Natural killer cell treated with Interleukin-12 subunit alpha and Interleukin-12 subunit beta and Interleukin-15 and Interleukin-18, amount 100 ng/mL, for 72 hours (primary cell): ENCODE results near the gene IRS2. TPM values are rescaled to one million over a fixed set of nuclear protein-coding genes. Genes with fewer than 3 reads are reported as not detected.

Source experiments
- ATAC-seq, 2 donors: fragments of 150-1000 bp; cut with Tn5 transposase in 1 of 2; sonication (Bioruptor Pico), chemical (Tn5 transposase) in 1 of 2; 2 replicates each; pipeline ENCODE4 v1.10.0; 2021
- DNase-seq: peaks from one replicate; pipeline ENCODE4 v3.0.0; 2022; ENCODE audit warnings: low spot score
- H3K27ac Mint-ChIP-seq, 2 donors: 1 replicate in 1 of 2; 2 replicates in 1 of 2; pipeline ENCODE4 v1.8.0; 2022; ENCODE audit warnings: mixed read lengths in 2 of 2, mild to moderate bottlenecking in 1 of 2, moderate library complexity in 1 of 2
- H3K27me3 Mint-ChIP-seq, 2 donors: 1 replicate in 1 of 2; 2 replicates in 1 of 2; pipeline ENCODE4 v1.8.0; 2022; ENCODE audit warnings: mixed read lengths in 2 of 2
- H3K36me3 Mint-ChIP-seq: one replicate; pipeline ENCODE4 v1.8.0; 2022; ENCODE audit warnings: mixed read lengths
- H3K4me1 Mint-ChIP-seq, 2 donors: 1 replicate in 1 of 2; 2 replicates in 1 of 2; pipeline ENCODE4 v1.8.0; 2022; ENCODE audit warnings: low read depth in 2 of 2, mixed read lengths in 2 of 2, mild to moderate bottlenecking in 1 of 2
- H3K4me3 Mint-ChIP-seq: one replicate; pipeline ENCODE4 v1.8.0; 2022; ENCODE audit warnings: mixed read lengths
- H3K9me3 Mint-ChIP-seq: 2 replicates; pipeline ENCODE4 v1.8.0; 2022; ENCODE audit warnings: mixed read lengths
- total RNA-seq, 2 donors: library from RNA; stranded (reverse); gene quantifications; one replicate each; pipeline ENCODE4 v1.2.3, GENCODE V29; 2022

The IRS2 gene
- total RNA-seq, 2 donors from 2014 or later, result 0.95 to 1.1 TPM

DNA sequence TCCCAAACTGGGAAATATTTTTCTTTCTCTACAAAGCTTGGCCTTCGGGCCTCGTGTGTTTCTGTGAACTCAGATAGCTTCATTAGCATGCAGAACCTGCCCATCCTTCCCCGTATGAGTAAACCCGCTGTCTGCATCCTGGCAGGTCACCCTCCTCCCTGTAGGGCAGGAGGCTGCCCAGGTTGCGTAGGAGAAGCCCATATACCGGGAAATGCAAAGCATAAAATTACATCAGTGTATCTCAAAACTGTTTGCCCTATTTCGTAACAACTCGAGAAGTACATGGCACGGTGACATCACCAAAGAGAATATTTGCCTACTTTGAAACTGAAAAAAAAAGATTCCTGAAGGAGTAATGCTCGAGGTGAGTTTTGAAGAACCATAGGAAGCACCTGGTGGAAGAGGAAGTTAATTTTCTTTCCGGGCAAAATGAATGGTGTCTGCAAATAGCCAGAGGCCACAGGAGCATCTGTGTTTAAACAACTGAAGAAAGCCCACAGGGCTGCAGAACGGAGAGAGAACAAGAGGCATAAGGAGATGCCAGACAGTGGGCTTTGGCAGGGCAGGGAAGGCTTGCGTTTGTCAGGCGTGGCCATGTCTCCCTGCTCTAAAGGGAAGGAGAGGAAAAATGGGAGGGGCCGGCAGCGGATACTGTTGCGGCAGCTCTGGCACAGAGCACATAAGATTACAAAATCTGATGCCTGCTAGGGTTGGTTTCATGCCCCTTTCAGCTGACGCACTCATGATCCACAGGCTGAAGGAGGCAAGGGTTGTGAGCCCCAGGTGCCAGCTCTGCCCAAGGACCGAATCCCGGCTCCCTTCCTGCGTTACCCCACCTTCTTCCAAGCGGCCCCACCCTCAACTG, 81.4 kb downstream of the IRS2 start:
- peak overlapping the region; percentile 69 for H3K27ac Mint-ChIP-seq
- no peaks in the 10 kb centered on the region for H3K9me3 Mint-ChIP-seq
- H3K4me3 Mint-ChIP-seq, result peak overlapping the region; percentile 69
- DNase-seq (no peak), ATAC-seq (peak; percentile 51 to 70)
- peaks cover 11% of the 10 kb centered on the region for H3K36me3 Mint-ChIP-seq
- peaks cover 35 to 41% of the 10 kb centered on the region in 2 donors for H3K4me1 Mint-ChIP-seq
- peaks cover 45 to 48% of the 10 kb centered on the region in 2 donors for H3K27me3 Mint-ChIP-seq

DNA sequence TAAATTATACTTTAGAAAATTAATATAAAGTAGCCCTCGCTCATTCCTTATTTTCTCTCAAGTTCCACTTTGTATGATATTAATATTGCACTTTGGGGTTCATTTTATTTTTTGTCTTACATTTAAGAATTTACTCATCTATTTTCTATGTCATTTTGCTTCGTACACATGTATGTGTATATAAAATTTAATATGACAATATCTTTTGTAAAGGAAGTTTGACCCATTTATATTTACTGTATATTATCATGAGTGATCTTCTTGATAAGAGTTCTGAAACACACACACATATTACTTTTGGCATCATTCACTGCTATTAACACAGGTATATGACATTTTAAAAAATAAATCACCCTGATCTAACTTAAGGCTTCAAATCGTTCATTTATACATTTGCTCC, 83.1 kb downstream of the IRS2 start:
- H3K4me3 Mint-ChIP-seq, result no peak overlapping the region
- H3K36me3 Mint-ChIP-seq, result peaks cover 11% of the 10 kb centered on the region
- peaks cover 34% of the 10 kb centered on the region in 2 donors for H3K4me1 Mint-ChIP-seq
- H3K9me3 Mint-ChIP-seq, result no peaks in the 10 kb centered on the region
- no peak overlapping the region for H3K27ac Mint-ChIP-seq
- ATAC-seq, result no peak
- DNase-seq, result no peak
- H3K27me3 Mint-ChIP-seq, result peaks cover 45 to 48% of the 10 kb centered on the region in 2 donors
